WTC11 (cell line): ENCODE measurements around the gene CBX6. TPM values are rescaled to one million over a fixed set of nuclear protein-coding genes. Genes with fewer than 3 reads are reported as not detected.

Experiments used
- ATAC-seq: fragments of 200-7000 bp; cut with Tn5 transposase; 2 replicates; pipeline ENCODE4 v1.10.0; 2021; ENCODE audit warnings: mild to moderate bottlenecking, moderate library complexity
- CTCF ChIA-PET: fragments of 300-600 bp; sonication (Branson Sonifier 250); formaldehyde crosslinking; loops from one replicate; lab custom pipeline; 2021; ENCODE audit warnings: antibody characterized with exemption; lab: Charles Lee
- POLR2A ChIA-PET: fragments of 350-600 bp; sonication (Branson Sonifier 250); formaldehyde crosslinking; loops from one replicate; lab custom pipeline; 2021; ENCODE audit warnings: antibody characterized with exemption; lab: Charles Lee
- DNase-seq: peaks from one replicate; pipeline ENCODE4 v3.0.0; 2021; ENCODE audit warnings: low spot score
- H3K27ac Mint-ChIP-seq: 2 replicates; pipeline ENCODE4 v1.8.0; 2021; ENCODE audit warnings: mixed read lengths
- H3K27me3 Mint-ChIP-seq: 2 replicates; pipeline ENCODE4 v1.8.0; 2021; ENCODE audit warnings: low read depth, mild to moderate bottlenecking, moderate library complexity, mixed read lengths
- H3K36me3 Mint-ChIP-seq: 2 replicates; pipeline ENCODE4 v1.8.0; 2021; ENCODE audit warnings: mixed read lengths
- H3K4me1 Mint-ChIP-seq: 2 replicates; pipeline ENCODE4 v1.8.0; 2022; ENCODE audit warnings: mixed read lengths
- H3K4me3 Mint-ChIP-seq: 2 replicates; pipeline ENCODE4 v1.8.0; 2021; ENCODE audit warnings: mild to moderate bottlenecking, moderate library complexity, mixed read lengths
- H3K9me3 Mint-ChIP-seq: 2 replicates; pipeline ENCODE4 v1.8.0; 2021; ENCODE audit warnings: mixed read lengths
- ETV6 ChIP-seq: sonication (generic); formaldehyde crosslinking; IDR thresholded peaks from 2 replicates; pipeline ENCODE4 v1.8.1; 2022; ENCODE audit warnings: mild to moderate bottlenecking, missing genetic modification reagents
- GRHL2 ChIP-seq: fragments of 250-450 bp; sonication (Bioruptor Pico); IDR thresholded peaks from 2 replicates; pipeline ENCODE4 v1.8.0; 2022; ENCODE audit warnings: mild to moderate bottlenecking, moderate library complexity; ENCODE audit not compliant: insufficient replicate concordance, severe bottlenecking
- HMGA2 ChIP-seq: fragments of 250-450 bp; sonication (Bioruptor Pico); IDR thresholded peaks from 2 replicates; pipeline ENCODE4 v1.4.0; 2021; ENCODE audit warnings: mild to moderate bottlenecking, moderate library complexity
- IRF2 ChIP-seq: sonication (generic); formaldehyde crosslinking; IDR thresholded peaks from 2 replicates; pipeline ENCODE4 v1.8.0; 2022; ENCODE audit warnings: low read depth, missing genetic modification reagents, borderline replicate concordance
- JAZF1 ChIP-seq: fragments of 250-450 bp; sonication (Bioruptor Pico); IDR thresholded peaks from 2 replicates; pipeline ENCODE4 v1.9.0; 2021; ENCODE audit warnings: moderate library complexity, mild to moderate bottlenecking, inconsistent platforms
- NFYB ChIP-seq: sonication (generic); formaldehyde crosslinking; conservative IDR thresholded peaks from 2 replicates; pipeline ENCODE4 v1.8.0; 2022; ENCODE audit warnings: low read depth, missing genetic modification reagents
- RELA ChIP-seq: sonication (generic); formaldehyde crosslinking; IDR thresholded peaks from 2 replicates; pipeline ENCODE4 v1.8.1; 2022; ENCODE audit warnings: missing genetic modification reagents, mild to moderate bottlenecking, borderline replicate concordance
- SMAD3 ChIP-seq: sonication (generic); formaldehyde crosslinking; IDR thresholded peaks from 2 replicates; pipeline ENCODE4 v1.8.0; 2022; ENCODE audit warnings: missing genetic modification reagents, mild to moderate bottlenecking, borderline replicate concordance
- TEAD1 ChIP-seq: sonication (generic); formaldehyde crosslinking; IDR thresholded peaks from 2 replicates; pipeline ENCODE4 v1.8.0; 2022; ENCODE audit warnings: mild to moderate bottlenecking, missing genetic modification reagents
- TP53 ChIP-seq: sonication (generic); formaldehyde crosslinking; IDR thresholded peaks from 2 replicates; pipeline ENCODE4 v1.8.1; 2023; ENCODE audit warnings: mild to moderate bottlenecking, missing genetic modification reagents
- total RNA-seq: library from RNA; stranded (reverse); gene quantifications from 3 replicates; pipeline ENCODE4 v1.2.3, GENCODE V29; 2021
- TF ChIP-seq, protein P1 (sequence below): sonication (generic); formaldehyde crosslinking; IDR thresholded peaks from 2 replicates; pipeline ENCODE4 v1.8.1; 2022; ENCODE audit warnings: low read depth, mild to moderate bottlenecking, moderate library complexity, missing genetic modification reagents, borderline replicate concordance
- TF ChIP-seq, protein P2 (sequence below): sonication (generic); formaldehyde crosslinking; IDR thresholded peaks from 2 replicates; pipeline ENCODE4 v1.8.0; 2023; ENCODE audit warnings: mild to moderate bottlenecking, missing genetic modification reagents
- TF ChIP-seq, protein P3 (sequence below): fragments of 250-450 bp; sonication (Bioruptor Pico); IDR thresholded peaks from 2 replicates; pipeline ENCODE4 v2.1.2; 2022; ENCODE audit warnings: mild to moderate bottlenecking, moderate library complexity
- TF ChIP-seq, protein P4 (sequence below): fragments of 250-450 bp; sonication (Bioruptor Pico); IDR thresholded peaks from 2 replicates; pipeline ENCODE4 v1.9.0; 2021; ENCODE audit warnings: mild to moderate bottlenecking
- TF ChIP-seq, protein P5 (sequence below): fragments of 200-600 bp; IDR thresholded peaks from 2 replicates; pipeline ENCODE4 v1.8.0; 2022; ENCODE audit warnings: antibody characterized with exemption

The CBX6 gene
- total RNA-seq, 1 experiment from 2014 or later = 27.0 TPM

DNA sequence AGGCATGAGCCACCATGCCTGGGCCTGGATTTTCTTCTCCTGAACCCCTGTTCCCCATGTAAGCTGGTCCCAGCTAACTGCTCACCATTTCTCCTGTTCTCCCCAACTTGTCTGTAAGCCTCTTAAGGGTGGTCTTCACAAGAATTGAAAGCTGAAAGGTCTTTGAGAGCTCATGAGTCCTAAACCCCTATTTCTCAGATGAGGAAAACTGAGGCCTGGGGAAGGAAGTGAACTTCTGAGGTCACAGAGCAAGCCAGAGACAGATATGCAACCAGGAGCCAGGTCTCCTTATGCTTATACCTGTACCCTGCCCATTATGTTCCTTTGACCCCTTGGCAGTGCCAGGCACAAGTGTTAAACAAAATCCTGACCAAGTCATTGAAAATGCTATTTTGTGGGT, 44.5 kb downstream of the CBX6 start:
- H3K4me3 Mint-ChIP-seq = no peak overlapping the region
- ChIA-PET CTCF (interaction anchor here (1.1 to 5.8 kb wide), 4 partner anchors 15 to 61 kb away, joined by 3 to 31 read pairs (median 6); no protein-coding TSS in a partner anchor), POLR2A (interaction anchor here (0.7 kb wide), 1 partner anchor 80 kb away, joined by 3 read pairs; no protein-coding TSS in a partner anchor)
- H3K9me3 Mint-ChIP-seq = no peaks in the 10 kb centered on the region
- TF ChIP-seq TP53 (CRISPR knock-in tag) (no peak), ETV6 (CRISPR knock-in tag) (no peak), GRHL2 (no peak), SMAD3 (no peak), NFYB (CRISPR knock-in tag) (no peak)
- TF ChIP-seq, protein P1, sequence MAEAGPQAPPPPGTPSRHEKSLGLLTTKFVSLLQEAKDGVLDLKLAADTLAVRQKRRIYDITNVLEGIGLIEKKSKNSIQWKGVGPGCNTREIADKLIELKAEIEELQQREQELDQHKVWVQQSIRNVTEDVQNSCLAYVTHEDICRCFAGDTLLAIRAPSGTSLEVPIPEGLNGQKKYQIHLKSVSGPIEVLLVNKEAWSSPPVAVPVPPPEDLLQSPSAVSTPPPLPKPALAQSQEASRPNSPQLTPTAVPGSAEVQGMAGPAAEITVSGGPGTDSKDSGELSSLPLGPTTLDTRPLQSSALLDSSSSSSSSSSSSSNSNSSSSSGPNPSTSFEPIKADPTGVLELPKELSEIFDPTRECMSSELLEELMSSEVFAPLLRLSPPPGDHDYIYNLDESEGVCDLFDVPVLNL (CRISPR knock-in tag) = no peak
- TF ChIP-seq, protein P2, sequence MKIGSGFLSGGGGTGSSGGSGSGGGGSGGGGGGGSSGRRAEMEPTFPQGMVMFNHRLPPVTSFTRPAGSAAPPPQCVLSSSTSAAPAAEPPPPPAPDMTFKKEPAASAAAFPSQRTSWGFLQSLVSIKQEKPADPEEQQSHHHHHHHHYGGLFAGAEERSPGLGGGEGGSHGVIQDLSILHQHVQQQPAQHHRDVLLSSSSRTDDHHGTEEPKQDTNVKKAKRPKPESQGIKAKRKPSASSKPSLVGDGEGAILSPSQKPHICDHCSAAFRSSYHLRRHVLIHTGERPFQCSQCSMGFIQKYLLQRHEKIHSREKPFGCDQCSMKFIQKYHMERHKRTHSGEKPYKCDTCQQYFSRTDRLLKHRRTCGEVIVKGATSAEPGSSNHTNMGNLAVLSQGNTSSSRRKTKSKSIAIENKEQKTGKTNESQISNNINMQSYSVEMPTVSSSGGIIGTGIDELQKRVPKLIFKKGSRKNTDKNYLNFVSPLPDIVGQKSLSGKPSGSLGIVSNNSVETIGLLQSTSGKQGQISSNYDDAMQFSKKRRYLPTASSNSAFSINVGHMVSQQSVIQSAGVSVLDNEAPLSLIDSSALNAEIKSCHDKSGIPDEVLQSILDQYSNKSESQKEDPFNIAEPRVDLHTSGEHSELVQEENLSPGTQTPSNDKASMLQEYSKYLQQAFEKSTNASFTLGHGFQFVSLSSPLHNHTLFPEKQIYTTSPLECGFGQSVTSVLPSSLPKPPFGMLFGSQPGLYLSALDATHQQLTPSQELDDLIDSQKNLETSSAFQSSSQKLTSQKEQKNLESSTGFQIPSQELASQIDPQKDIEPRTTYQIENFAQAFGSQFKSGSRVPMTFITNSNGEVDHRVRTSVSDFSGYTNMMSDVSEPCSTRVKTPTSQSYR (CRISPR knock-in tag) = no peak
- H3K27me3 Mint-ChIP-seq = no peaks in the 10 kb centered on the region
- no peak for ATAC-seq
- H3K27ac Mint-ChIP-seq = no peak overlapping the region
- no peak for DNase-seq
- no peaks in the 10 kb centered on the region for H3K36me3 Mint-ChIP-seq
- peaks cover 3% of the 10 kb centered on the region; the same call in 1 of the 2 replicates for H3K4me1 Mint-ChIP-seq

DNA sequence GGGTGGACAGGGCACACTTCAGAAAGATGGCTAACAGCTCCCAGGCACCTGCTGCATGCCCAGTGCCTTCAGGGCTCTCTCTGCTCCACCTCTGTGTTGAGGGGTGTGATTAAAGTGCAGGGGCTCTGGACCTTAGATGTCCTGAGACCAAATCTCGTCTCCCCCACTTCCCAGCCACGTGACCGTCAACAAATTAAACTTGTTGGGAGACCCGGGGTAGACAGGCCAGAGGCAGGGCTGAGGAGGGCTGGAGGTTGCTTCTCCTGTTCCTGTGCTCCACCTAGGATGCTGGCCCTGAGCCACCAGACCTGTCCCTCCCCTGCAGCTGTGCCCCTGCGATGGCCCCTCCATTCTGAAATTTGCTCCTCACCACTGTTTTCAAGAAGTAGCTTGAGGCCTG, 45.2 kb downstream of the CBX6 start:
- ATAC-seq = no peak
- no peak for DNase-seq
- CTCF ChIA-PET = interaction anchor here (1.1 to 5.8 kb wide), 3 partner anchors 42 to 61 kb away, joined by 3 to 31 read pairs (median 9); no protein-coding TSS in a partner anchor
- H3K4me1 Mint-ChIP-seq = peaks cover 3% of the 10 kb centered on the region; the same call in 1 of the 2 replicates
- no peak overlapping the region for H3K4me3 Mint-ChIP-seq
- H3K36me3 Mint-ChIP-seq = no peaks in the 10 kb centered on the region
- TF ChIP-seq, protein P3, sequence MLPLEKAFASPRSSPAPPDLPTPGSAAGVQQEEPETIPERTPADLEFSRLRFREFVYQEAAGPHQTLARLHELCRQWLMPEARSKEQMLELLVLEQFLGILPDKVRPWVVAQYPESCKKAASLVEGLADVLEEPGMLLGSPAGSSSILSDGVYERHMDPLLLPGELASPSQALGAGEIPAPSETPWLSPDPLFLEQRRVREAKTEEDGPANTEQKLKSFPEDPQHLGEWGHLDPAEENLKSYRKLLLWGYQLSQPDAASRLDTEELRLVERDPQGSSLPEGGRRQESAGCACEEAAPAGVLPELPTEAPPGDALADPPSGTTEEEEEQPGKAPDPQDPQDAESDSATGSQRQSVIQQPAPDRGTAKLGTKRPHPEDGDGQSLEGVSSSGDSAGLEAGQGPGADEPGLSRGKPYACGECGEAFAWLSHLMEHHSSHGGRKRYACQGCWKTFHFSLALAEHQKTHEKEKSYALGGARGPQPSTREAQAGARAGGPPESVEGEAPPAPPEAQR (CRISPR knock-in tag) = no peak
- TF ChIP-seq TEAD1 = no peak
- TF ChIP-seq IRF2 (CRISPR knock-in tag) = no peak
- TF ChIP-seq, protein P4, sequence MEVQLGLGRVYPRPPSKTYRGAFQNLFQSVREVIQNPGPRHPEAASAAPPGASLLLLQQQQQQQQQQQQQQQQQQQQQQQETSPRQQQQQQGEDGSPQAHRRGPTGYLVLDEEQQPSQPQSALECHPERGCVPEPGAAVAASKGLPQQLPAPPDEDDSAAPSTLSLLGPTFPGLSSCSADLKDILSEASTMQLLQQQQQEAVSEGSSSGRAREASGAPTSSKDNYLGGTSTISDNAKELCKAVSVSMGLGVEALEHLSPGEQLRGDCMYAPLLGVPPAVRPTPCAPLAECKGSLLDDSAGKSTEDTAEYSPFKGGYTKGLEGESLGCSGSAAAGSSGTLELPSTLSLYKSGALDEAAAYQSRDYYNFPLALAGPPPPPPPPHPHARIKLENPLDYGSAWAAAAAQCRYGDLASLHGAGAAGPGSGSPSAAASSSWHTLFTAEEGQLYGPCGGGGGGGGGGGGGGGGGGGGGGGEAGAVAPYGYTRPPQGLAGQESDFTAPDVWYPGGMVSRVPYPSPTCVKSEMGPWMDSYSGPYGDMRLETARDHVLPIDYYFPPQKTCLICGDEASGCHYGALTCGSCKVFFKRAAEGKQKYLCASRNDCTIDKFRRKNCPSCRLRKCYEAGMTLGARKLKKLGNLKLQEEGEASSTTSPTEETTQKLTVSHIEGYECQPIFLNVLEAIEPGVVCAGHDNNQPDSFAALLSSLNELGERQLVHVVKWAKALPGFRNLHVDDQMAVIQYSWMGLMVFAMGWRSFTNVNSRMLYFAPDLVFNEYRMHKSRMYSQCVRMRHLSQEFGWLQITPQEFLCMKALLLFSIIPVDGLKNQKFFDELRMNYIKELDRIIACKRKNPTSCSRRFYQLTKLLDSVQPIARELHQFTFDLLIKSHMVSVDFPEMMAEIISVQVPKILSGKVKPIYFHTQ (CRISPR knock-in tag) = no peak
- TF ChIP-seq, protein P5, sequence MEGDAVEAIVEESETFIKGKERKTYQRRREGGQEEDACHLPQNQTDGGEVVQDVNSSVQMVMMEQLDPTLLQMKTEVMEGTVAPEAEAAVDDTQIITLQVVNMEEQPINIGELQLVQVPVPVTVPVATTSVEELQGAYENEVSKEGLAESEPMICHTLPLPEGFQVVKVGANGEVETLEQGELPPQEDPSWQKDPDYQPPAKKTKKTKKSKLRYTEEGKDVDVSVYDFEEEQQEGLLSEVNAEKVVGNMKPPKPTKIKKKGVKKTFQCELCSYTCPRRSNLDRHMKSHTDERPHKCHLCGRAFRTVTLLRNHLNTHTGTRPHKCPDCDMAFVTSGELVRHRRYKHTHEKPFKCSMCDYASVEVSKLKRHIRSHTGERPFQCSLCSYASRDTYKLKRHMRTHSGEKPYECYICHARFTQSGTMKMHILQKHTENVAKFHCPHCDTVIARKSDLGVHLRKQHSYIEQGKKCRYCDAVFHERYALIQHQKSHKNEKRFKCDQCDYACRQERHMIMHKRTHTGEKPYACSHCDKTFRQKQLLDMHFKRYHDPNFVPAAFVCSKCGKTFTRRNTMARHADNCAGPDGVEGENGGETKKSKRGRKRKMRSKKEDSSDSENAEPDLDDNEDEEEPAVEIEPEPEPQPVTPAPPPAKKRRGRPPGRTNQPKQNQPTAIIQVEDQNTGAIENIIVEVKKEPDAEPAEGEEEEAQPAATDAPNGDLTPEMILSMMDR = no peak
- TF ChIP-seq RELA = no peak
- TF ChIP-seq HMGA2 = no peak
- TF ChIP-seq JAZF1 = no peak
- TF ChIP-seq, all 79 proteins: peak for 0
- Mint-ChIP-seq H3K27ac (no peak overlapping the region), H3K9me3 (no peaks in the 10 kb centered on the region), H3K27me3 (no peaks in the 10 kb centered on the region)
- POLR2A ChIA-PET = interaction anchor here (0.7 kb wide), 1 partner anchor 79 kb away, joined by 3 read pairs; no protein-coding TSS in a partner anchor
